HG03342 (cell line): ENCODE results near the gene STMN3.

Source experiments
- ATAC-seq: cut with Tn5 transposase; IDR thresholded peaks from one replicate; pipeline ENCODE4 v1.9.1; 2021; ENCODE audit warnings: mild to moderate bottlenecking, moderate library complexity; ENCODE audit not compliant: unreplicated experiment

Gene STMN3

DNA sequence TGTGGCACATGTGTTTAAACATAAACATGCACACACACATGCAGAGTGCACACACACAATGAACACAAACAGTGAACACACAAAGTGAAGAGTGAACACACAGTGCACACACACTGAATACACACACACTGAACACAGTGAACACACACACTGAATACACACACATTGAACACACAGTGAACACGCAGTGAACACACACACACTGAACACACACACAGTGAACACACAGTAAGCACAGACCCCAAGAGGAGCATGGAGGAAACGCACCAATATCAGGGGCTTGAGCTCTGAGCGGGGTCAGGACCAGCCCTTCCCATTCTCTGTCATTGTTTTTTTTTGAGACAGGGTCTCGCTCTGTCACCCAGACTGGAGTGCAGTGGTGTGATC lies 62.1 kb downstream of the STMN3 start:
- no peak for ATAC-seq

DNA sequence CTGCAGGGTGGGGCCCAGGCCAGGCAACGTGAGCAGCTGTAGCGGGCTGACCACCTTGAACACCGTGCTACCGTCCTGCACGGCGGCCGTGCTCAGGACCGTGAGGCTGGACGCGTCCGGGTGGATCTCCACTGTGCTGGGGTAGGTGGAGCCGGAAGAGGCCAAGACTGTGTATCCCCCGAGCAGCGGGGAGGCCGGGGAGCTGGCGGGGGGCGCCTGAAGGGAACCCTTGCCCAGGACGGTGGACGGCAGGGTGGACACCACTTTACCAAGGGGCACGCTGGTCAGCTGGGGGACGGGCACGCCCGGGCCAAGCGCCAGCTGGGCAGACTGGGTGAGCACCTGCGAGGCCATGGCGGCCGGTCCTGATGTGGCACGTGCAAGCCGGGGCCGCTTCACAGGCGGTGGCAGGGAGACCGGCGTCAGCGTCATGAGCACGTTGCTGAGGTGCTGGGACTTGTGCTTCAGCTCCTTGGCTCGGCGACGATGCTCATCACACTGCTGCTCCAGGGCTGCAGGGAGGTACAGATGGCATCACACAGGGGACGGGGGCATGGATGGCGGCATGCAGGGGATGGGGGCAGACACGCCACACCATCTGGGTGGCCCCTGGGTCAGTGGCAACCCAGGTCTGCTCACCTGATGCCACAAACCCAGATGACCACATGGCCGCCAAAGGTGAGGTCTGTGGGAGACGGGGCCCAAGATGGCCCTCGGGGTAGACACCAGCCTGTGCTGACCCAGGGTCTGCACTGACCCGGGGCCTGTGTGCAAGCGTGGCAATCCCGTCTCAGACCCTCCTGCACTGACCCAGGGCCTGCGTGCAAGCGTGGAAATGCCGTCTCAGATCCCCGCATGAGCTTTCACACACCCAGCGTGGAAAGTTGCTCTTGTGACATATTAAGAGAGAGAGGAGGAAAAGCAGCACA lies 62.7 kb downstream of the STMN3 start:
- ATAC-seq: no peak
